ENCODE results near the gene PTPRG. TPM values are rescaled to one million over a fixed set of nuclear protein-coding genes. Genes with fewer than 3 reads are reported as not detected.

PTPRG gene
- total RNA-seq, 1 experiment from 2014 or later, result 32.1 TPM

GRCh38 chr3:62127116-62127515, 565.7 kb downstream of the PTPRG start:
- CTCF ChIA-PET, result no interaction called here
- H3K27me3 ChIP-seq (ENCODE audit: insufficient read depth, low read length), result no peaks in the 10 kb centered on the region
- POLR2A ChIA-PET, result no interaction called here

GRCh38 chr3:62128051-62128450, 566.7 kb downstream of the PTPRG start:
- H2AFZ ChIP-seq (ENCODE audit: low read depth, low read length, poor library complexity, severe bottlenecking), result no peak overlapping the region
- H3K9me2 ChIP-seq (ENCODE audit: insufficient read depth), result no peaks in the 10 kb centered on the region
- POLR2A ChIA-PET, result no interaction called here
- no peaks in the 10 kb centered on the region for H3K9me3 ChIP-seq (ENCODE audit: control insufficient read depth in 1 of 2, insufficient read depth in 1 of 2, low read depth in 1 of 2, low read length in 2 of 2)
- H3K9ac ChIP-seq (ENCODE audit: low read length), result no peak overlapping the region
- H3K27ac ChIP-seq (ENCODE audit: low read depth, low read length), result no peak overlapping the region
- H3K79me2 ChIP-seq (ENCODE audit: insufficient read depth, low read length), result no peaks in the 10 kb centered on the region
- CTCF ChIA-PET, result no interaction called here
- DNase-seq (ENCODE audit: low read depth, low spot score), result no peak
- RAD21 ChIA-PET (ENCODE audit: low non-redundant PET in 1 of 2, low total read pairs in 2 of 2, uncharacterized antibody in 2 of 2, unreplicated experiment in 2 of 2), result no interaction called here
- intact Hi-C loops (cut with micrococcal nuclease), result no loop called here
- no TSS peak for BruUV-seq (replicated peaks)
- H3K27me3 ChIP-seq (ENCODE audit: insufficient read depth, low read length), result no peaks in the 10 kb centered on the region
- no peaks in the 10 kb centered on the region for H3K36me3 ChIP-seq (ENCODE audit: control insufficient read depth in 1 of 2, insufficient read depth in 2 of 2, low read length in 2 of 2)
- no peaks in the 10 kb centered on the region for H4K20me1 ChIP-seq (ENCODE audit: insufficient read depth)
- TF ChIP-seq EGR1 (IDR thresholded peaks at IDR 0.05; ENCODE audit: low read depth), result no peak
- TF ChIP-seq FOSL1 (IDR thresholded peaks at IDR 0.05; ENCODE audit: low read depth), result no peak
- no peak for TF ChIP-seq CBX3 (IDR thresholded peaks at IDR 0.05; ENCODE audit: low read depth)
- no peak for TF ChIP-seq YY1 (IDR thresholded peaks at IDR 0.05; ENCODE audit: extremely low read depth, insufficient replicate concordance, low read depth, low read length)
- TF ChIP-seq EZH2phosphoT487 (IDR thresholded peaks at IDR 0.05; ENCODE audit: borderline replicate concordance), result no peak
- TF ChIP-seq ATF3 (IDR thresholded peaks at IDR 0.05), result no peak
- H3K4me1 ChIP-seq (ENCODE audit: control insufficient read depth in 1 of 2, insufficient read depth in 2 of 2, low read length in 2 of 2), result no peaks in the 10 kb centered on the region
- no peak overlapping the region for H3K4me3 ChIP-seq (replicated peaks in 1 of 2; ENCODE audit: low read depth in 1 of 2, low read length in 2 of 2)
- H3K4me2 ChIP-seq (ENCODE audit: low read length), result no peak overlapping the region
- no peak for ATAC-seq

More at GRCh38 chr3:62127116-62127515, 565.7 kb downstream of the PTPRG start:
- RAD21 ChIA-PET (ENCODE audit: low non-redundant PET in 1 of 2, low total read pairs in 2 of 2, uncharacterized antibody in 2 of 2, unreplicated experiment in 2 of 2), result no interaction called here
- no peak overlapping the region for H3K4me2 ChIP-seq (ENCODE audit: low read length)
- intact Hi-C loops (cut with micrococcal nuclease), result no loop called here
- H3K79me2 ChIP-seq (ENCODE audit: insufficient read depth, low read length), result no peaks in the 10 kb centered on the region
- H3K4me3 ChIP-seq (replicated peaks in 1 of 2; ENCODE audit: low read depth in 1 of 2, low read length in 2 of 2), result no peak overlapping the region
- DNase-seq (ENCODE audit: low read depth, low spot score), result no peak
- H2AFZ ChIP-seq (ENCODE audit: low read depth, low read length, poor library complexity, severe bottlenecking), result no peak overlapping the region
- no peaks in the 10 kb centered on the region for H3K4me1 ChIP-seq (ENCODE audit: control insufficient read depth in 1 of 2, insufficient read depth in 2 of 2, low read length in 2 of 2)
- H3K27ac ChIP-seq (ENCODE audit: low read depth, low read length), result no peak overlapping the region
- BruUV-seq (replicated peaks), result no TSS peak
- no peak for TF ChIP-seq ZFX (IDR thresholded peaks at IDR 0.05)
- no peak for TF ChIP-seq SIN3A (IDR thresholded peaks at IDR 0.05; ENCODE audit: low read depth)
- TF ChIP-seq ATF3 (IDR thresholded peaks at IDR 0.05), result no peak
- no peak for TF ChIP-seq EGR1 (IDR thresholded peaks at IDR 0.05; ENCODE audit: low read depth)
- TF ChIP-seq POLR2AphosphoS5 (IDR thresholded peaks at IDR 0.05; ENCODE audit: low read depth, low read length), result no peak
- TF ChIP-seq YY1 (IDR thresholded peaks at IDR 0.05; ENCODE audit: extremely low read depth, insufficient replicate concordance, low read depth, low read length), result no peak
- no peak for TF ChIP-seq ZNF274 (IDR thresholded peaks at IDR 0.05; ENCODE audit: low read depth, low read length)
- TF ChIP-seq EZH2phosphoT487 (IDR thresholded peaks at IDR 0.05; ENCODE audit: borderline replicate concordance), result no peak
- TF ChIP-seq TCF7L2 (IDR thresholded peaks at IDR 0.05; ENCODE audit: borderline replicate concordance, extremely low read depth, insufficient read depth, insufficient read length), result no peak
- no peak for ATAC-seq
- H3K9me3 ChIP-seq (ENCODE audit: control insufficient read depth in 1 of 2, insufficient read depth in 1 of 2, low read depth in 1 of 2, low read length in 2 of 2), result no peaks in the 10 kb centered on the region
- no peaks in the 10 kb centered on the region for H4K20me1 ChIP-seq (ENCODE audit: insufficient read depth)
- no peaks in the 10 kb centered on the region for H3K36me3 ChIP-seq (ENCODE audit: control insufficient read depth in 1 of 2, insufficient read depth in 2 of 2, low read length in 2 of 2)
- H3K9me2 ChIP-seq (ENCODE audit: insufficient read depth), result no peaks in the 10 kb centered on the region
- no peak overlapping the region for H3K9ac ChIP-seq (ENCODE audit: low read length)
